Stimulated activated CD4-positive, alpha-beta T cell treated with anti-CD3 and anti-CD28 coated beads, TNF-alpha, amount 100 ng/mL, for 48 hours (primary cell): ENCODE data around the gene NMNAT3.
"Not testable (repeated sequence)": the region's sequence is repeated elsewhere in the genome, so short reads cannot be mapped to it uniquely, and the experiment has no call there.

Source experiments
- DNase-seq, 3 donors: peaks; one replicate each; pipeline ENCODE4 v3.0.0-alpha.2; 2020; ENCODE audit warnings: low read depth in 3 of 3

The NMNAT3 gene

GRCh38 chr3:139636511-139636910 lies 41.3 kb downstream of the NMNAT3 start:
- no peak for DNase-seq

DNA sequence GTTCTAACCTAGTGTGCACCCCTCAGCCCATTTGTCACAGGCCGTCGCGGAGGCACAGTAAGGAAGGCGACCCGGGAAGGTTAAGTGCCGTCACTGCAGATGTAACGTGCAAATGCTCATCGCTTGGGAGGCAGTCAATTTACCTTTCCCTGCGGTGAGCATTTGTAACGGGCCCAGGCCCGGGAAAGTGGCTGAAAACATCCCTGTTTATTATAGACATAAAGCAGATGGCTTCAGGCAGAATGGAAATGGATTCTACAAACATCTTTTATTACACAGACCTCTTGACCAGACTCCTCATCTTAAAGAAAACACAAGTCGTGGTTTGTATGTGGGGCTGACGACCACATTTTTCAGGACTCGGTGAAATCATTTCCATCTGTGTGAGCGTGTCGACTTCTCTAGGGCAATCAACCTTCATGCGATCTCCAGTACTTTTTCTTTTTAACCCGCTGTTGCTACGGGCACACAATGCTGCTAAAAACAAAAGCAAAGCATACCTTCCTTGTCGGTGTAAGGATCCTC lies 43.6 kb downstream of the NMNAT3 start:
- DNase-seq, result no peak

DNA sequence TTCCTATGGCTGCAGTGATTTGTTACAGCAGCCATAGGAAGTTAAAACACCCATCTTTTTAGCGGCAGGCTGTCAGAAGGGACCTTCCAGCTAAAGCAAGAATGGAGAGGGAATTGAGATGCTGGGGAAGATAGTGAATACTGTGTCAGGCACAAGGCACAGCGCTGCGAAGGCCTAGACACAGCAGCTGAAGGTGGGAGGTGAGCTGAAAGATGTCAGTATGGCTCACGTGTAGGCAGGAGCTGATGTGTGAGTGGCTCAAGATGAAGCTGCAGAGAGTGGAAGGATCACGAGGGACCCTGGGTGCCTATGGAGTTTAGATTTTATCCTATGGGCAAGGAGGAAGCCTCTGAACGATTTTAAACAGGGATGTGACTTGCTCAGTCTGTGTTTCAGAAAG lies 44.3 kb downstream of the NMNAT3 start:
- no peak for DNase-seq

GRCh38 chr3:139630542-139630941 lies 47.2 kb downstream of the NMNAT3 start:
- DNase-seq, result no peak

DNA sequence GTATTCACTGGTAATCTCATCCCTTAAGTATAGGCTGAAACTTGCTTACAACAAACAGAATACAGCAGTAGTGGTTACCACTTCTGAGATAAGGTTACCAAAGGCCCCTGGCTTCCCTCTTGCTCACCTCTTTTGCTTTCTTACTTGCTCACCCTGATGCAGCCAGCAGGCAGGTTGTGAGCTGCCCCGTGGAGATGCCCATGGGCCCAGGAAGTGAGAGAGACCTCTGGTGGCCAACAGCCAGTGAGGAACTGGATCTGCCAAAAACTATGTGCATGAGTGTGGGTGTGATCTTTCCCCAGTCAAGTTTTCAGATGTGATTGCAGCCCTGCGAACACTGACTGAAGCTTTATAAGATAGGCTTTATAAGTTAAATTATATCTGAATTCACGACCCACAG lies 48.7 kb downstream of the NMNAT3 start:
- DNase-seq, result peak in 1 of 3 donors; percentile 0

DNA sequence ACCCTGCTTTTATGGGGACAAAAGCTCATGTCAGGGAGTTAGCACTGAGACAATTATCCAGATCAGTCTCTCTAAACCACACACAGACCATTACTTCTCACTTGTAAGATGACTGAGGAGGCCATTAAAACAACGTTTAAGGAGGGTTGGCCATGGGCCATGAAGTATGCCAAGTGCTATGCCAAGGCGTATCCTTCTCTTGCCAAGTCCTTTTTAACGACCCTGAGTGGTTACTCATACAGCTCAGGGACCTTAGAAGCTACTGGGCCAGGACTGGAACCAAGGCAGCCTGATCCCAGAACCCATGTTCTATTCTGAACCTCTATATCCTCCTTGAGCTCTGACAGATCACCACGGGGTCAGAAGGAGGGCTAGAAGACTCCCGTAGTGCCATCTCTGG lies 50.0 kb downstream of the NMNAT3 start:
- DNase-seq, result no peak

DNA sequence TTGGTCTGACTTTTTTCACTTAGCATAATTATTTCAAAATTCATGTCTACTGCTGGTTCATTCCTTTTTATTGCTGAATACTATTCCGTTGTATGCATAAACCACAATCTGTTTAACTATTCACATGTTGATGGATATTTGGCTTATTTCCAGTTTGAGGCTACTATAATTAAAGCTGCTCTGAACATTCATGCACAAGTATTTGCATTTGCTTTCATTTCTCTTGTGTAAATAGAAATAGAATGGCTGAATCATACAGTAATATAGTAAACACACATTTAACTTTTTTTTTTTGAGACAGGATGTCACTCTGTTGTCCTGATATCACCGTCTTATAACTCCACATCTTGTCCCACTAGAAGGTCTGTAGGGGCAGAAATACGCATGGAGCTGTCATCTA lies 57.3 kb downstream of the NMNAT3 start:
- DNase-seq, result no peak

DNA sequence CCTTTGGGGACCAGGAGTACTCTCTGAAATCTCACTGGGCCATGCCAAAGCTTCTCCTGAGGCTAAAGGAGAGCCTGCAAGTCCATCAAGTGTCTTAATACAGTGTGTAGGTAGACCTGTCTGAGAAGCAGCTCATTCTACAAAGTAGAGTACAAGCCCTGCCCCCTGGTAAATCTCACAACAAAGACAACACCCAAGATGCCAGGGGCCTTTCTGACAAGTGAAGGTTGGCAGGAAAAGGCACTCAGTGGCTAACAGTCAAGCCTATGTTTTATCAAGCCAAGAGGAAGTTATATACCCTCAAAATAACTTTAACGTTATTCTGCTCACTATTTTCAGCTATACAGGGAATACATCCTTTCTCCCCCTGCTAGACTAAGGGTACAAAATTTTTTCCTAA lies 58.3 kb downstream of the NMNAT3 start:
- no peak for DNase-seq

GRCh38 chr3:139617672-139618268 lies 60.0 kb downstream of the NMNAT3 start:
- no peak for DNase-seq

DNA sequence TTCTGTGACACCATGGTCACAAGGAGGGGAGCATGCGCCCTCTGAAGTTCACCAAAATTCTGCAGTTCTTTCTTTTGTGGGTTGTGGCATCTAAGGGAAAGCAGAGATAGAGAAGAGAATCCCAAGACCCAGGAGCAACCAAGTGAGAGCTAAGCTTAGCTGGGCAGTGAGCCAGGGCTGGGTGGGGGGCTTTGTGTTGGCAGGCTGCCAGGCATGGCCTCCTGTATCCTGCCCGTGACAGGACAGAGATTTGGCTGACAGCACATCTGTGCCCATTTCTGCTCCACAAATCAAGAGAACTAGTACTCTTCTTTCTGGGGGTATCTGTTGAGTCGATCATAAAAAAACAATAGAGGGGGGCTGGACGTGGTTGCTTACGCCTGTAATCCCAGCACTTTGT lies 66.2 kb downstream of the NMNAT3 start:
- DNase-seq, result no peak

GRCh38 chr3:139610886-139611285 lies 66.9 kb downstream of the NMNAT3 start:
- DNase-seq, result no peak

GRCh38 chr3:139608924-139609323 lies 68.8 kb downstream of the NMNAT3 start:
- no peak for DNase-seq

DNA sequence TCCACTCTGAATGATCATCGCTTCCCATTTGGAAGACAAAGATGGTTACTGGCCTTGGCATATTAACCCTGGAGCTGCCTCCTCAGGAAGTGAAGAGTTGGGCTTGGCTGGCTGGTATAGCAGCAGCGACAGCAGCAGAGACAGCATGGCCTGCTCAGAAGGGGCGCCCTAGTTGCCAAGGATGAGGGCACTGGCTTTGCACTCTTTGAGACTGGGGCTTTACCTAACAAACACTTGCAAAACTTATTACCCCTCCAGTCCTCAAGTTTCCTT lies 69.7 kb downstream of the NMNAT3 start:
- no peak for DNase-seq

DNA sequence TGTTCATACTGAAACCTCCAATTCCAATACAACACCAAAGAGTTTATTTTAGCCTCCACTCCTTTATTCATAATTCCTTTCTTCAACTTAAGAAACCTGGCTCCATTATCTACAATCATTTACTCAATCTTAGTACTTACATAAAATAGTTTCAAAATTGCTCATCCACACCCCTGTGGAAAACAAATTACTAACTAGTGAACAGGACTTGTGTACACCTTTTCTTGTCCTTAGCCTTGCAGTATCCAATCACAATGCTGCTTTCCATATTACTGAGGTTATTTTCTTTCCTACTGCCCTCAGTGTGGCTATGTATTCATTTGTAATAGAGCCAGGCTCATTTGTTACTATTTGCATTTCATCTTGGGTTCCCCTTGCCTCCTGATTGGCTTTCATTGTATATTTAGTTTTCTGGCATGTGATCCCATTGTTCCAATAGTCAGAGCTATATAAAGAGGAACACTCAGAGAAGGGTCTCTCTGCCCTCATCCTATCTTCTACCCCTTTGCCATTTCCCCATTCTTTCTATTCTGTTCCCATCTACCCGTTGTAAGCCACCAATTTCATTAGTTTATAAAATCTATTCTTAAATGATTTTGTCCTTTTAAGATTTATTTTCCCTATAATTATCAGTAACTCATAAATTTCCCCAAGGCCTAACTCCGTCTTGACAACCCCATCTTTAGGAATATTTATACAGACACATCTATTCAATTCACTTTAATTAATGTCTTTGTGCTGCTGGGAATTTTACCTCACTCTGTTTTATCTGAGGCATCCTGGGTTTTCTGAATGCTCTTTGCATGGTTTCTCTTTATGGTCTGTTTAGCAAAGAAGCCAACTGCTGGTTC lies 70.3 kb downstream of the NMNAT3 start:
- DNase-seq, result no peak

DNA sequence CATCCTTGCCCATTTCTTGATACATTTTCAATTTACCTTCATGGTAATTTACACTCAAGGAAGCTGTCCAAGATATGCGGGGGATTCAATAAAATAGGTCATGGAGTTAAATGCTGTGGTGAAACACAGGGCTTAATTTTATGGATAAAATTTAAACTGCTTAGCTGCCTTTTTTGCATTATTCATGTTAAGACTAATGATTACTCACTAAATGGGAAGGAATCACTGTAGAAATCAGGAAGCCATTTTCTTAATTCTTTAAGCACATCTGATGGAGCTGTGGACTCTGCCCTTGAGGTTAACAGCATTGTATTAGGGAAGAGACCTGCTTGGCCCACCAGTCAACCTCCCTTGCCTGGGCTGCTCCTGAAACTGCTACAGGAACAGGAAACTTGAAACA lies 75.8 kb downstream of the NMNAT3 start:
- no peak for DNase-seq

DNA sequence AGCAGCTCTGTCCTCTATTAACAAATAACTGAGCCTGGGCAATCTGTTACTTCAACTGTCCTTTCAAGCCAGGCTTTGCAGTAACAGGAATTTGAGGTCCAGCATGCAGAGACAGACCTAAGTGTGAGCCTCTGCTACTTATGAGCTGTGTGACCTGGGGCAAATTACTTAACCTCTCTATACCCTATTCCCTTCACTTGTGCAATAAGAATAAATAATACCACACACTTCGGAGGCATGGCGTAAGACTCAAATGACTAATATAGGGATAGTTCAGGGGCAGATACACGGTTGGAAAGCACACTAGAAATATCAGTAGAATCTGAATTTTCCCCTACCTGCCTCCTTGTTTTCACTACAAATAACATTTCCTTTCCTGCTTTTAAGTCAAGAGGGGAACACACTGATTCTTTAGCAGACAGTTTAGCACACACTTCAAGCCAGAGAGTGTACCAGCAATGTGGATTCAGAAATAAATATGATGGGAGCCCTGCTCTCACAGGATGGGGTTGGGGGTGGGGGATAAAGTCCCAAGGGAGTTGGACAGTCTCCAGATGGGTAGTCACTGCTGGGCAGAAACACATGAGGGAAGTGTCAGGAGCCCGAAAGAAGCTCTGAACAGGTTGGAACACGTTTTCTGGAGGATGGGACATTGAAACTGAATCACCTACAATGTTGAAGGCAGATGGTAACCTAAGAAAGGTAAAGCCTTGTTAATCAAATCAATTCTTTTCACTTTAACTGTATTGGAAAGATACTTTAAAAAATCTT lies 76.4 kb downstream of the NMNAT3 start:
- DNase-seq, result no peak

DNA sequence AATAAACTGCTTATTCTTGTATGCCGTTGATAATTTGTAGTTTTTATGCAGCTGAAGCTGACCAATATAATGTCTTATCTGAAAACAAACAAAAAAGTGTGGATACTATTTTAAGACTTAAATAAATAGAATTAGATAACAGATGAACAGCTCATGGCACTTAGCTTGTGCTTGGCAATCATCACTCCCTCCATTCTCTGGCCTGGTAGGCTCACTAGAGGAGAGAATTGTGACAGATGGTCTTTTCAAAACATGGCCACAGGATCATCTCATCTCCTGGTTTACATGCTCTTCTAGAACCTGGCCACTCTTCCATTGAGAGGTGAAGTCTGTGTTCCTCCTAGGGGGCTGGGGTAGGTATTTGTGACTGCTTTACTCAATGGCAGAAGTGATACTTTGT lies 79.8 kb downstream of the NMNAT3 start:
- no peak for DNase-seq

DNA sequence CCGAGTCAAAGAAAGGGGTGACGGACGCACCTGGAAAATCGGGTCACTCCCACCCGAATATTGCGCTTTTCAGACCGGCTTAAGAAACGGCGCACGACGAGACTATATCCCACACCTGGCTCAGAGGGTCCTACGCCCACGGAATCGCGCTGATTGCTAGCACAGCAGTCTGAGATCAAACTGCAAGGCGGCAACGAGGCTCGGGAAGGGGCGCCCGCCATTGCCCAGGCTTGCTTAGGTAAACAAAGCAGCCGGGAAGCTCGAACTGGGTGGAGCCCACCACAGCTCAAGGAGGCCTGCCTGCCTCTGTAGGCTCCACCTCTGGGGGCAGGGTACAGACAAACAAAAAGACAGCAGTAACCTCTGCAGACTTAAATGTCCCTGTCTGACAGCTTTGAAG lies 86.6 kb downstream of the NMNAT3 start:
- not testable (repeated sequence) for DNase-seq

- DNase-seq, result no peak
Measured at GRCh38 chr3:139588450-139588849, 89.3 kb downstream of the NMNAT3 start.

GRCh38 chr3:139587797-139588196 lies 90.0 kb downstream of the NMNAT3 start:
- DNase-seq, result no peak

DNA sequence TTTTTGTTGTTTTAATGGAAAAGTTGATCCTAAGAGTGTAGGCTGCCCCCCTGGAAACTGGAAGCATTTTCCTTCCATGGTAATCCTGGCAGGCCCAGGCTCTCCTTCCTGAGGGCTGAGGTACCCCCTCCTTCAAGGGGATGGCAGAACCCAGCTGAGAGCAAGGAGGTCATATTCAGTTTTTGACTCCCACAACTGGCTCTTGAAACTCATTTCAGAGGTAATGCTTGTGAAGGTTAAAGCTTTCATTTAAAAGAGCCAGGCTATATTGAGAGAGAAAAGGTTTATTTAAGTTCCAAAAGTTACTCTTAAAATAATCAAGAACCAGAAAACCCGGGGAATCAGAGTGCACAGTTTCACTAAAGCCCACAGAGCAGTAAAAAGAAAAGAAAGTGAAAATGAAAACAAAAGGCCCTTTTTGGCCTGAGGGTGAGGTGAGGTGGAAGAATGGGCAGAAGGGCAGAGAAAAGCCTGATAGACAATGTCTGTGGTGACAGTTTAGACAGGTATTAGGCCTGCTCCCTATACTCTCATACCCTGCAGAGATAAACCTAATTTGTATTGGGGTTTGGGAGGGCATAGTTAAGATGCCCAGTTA lies 91.3 kb downstream of the NMNAT3 start:
- no peak for DNase-seq

GRCh38 chr3:139585820-139586219 lies 92.0 kb downstream of the NMNAT3 start:
- DNase-seq, result no peak
